Measurements from ENCODE around the gene WWTR1.

Gene WWTR1

GRCh38 chr3:149476225-149476624, 181.6 kb downstream of the WWTR1 start:
- Histone ChIP-seq H3K9me3 (ENCODE audit: low read length) (no peaks in the 10 kb centered on the region), H3K9me2 (ENCODE audit: low read depth, low read length) (no peaks in the 10 kb centered on the region), H3K9ac (ENCODE audit: low read length) (no peak overlapping the region), H3K79me2 (ENCODE audit: insufficient read depth, low read length) (no peaks in the 10 kb centered on the region), H3K27me3 (ENCODE audit: insufficient read depth, low read length) (no peaks in the 10 kb centered on the region), H3K36me3 (ENCODE audit: insufficient read depth, low read length) (no peaks in the 10 kb centered on the region), H3F3A (ENCODE audit: insufficient read depth, low read length) (no peaks in the 10 kb centered on the region), H3K4me1 (ENCODE audit: insufficient read depth, low read length, severe bottlenecking) (no peaks in the 10 kb centered on the region), H2AFZ (ENCODE audit: low read length) (no peak overlapping the region), H4K20me1 (ENCODE audit: insufficient read depth, low read length) (no peaks in the 10 kb centered on the region), H3K27ac (ENCODE audit: low read depth, low read length, poor library complexity, severe bottlenecking) (no peak overlapping the region), H3K4me2 (ENCODE audit: low read length) (no peak overlapping the region), H3K4me3 (ENCODE audit: low read depth, low read length, poor library complexity, severe bottlenecking) (no peak overlapping the region)
- TF ChIP-seq EZH2 (IDR thresholded peaks at IDR 0.05; ENCODE audit: borderline replicate concordance, low read length) (no peak), CTCF (IDR thresholded peaks at IDR 0.05; ENCODE audit: low read length) (no peak)

GRCh38 chr3:149475451-149476060, 182.3 kb downstream of the WWTR1 start:
- Histone ChIP-seq H3K4me2 (ENCODE audit: low read length) (no peak overlapping the region), H3K9ac (ENCODE audit: low read length) (no peak overlapping the region), H3K4me1 (ENCODE audit: insufficient read depth, low read length, severe bottlenecking) (no peaks in the 10 kb centered on the region), H3K36me3 (ENCODE audit: insufficient read depth, low read length) (no peaks in the 10 kb centered on the region), H3K9me2 (ENCODE audit: low read depth, low read length) (no peaks in the 10 kb centered on the region), H3K9me3 (ENCODE audit: low read length) (no peaks in the 10 kb centered on the region), H4K20me1 (ENCODE audit: insufficient read depth, low read length) (no peaks in the 10 kb centered on the region), H3K27ac (ENCODE audit: low read depth, low read length, poor library complexity, severe bottlenecking) (no peak overlapping the region), H3K27me3 (ENCODE audit: insufficient read depth, low read length) (no peaks in the 10 kb centered on the region), H3F3A (ENCODE audit: insufficient read depth, low read length) (no peaks in the 10 kb centered on the region), H3K4me3 (ENCODE audit: low read depth, low read length, poor library complexity, severe bottlenecking) (no peak overlapping the region), H2AFZ (ENCODE audit: low read length) (no peak overlapping the region), H3K79me2 (ENCODE audit: insufficient read depth, low read length) (no peaks in the 10 kb centered on the region)
- TF ChIP-seq EZH2 (IDR thresholded peaks at IDR 0.05; ENCODE audit: borderline replicate concordance, low read length) (no peak), CTCF (IDR thresholded peaks at IDR 0.05; ENCODE audit: low read length) (no peak)

DNA sequence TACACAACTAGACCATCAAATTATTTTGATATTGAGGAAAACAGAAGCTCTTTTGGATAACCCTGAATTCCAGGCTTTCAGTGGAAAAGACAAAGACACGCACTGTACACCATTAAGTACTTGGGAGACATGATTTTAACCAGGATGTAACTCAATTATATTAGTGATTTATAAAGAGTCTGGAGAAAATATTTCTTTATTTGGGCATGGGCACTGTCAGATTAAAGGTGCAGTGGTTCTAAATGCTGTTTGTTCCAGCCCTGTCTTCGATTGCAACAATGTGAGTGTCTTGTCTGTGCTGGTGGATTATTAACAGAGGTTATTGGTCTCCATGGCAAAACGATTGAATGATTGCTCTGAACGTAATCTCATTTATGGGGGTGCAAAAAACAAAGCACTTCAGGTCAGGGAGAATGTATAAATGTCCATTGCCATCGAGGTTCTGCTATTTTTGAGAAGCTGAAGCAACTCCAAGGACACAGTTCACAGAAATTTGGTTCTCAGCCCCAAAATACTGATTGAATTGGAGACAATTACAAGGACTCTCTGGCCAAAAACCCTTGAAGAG, 183.5 kb downstream of the WWTR1 start, which contains the start of gene TM4SF4:
TSS of gene TM4SF4 (plus strand) at position 448 of the 568 bp plus-strand sequence. CDS start 181 bp downstream, outside the sequence.
- no peak for TF ChIP-seq CTCF (IDR thresholded peaks at IDR 0.05; ENCODE audit: low read length)
- Histone ChIP-seq H3K36me3 (ENCODE audit: insufficient read depth, low read length) (no peaks in the 10 kb centered on the region), H3K27me3 (ENCODE audit: insufficient read depth, low read length) (no peaks in the 10 kb centered on the region), H3K9me3 (ENCODE audit: low read length) (no peaks in the 10 kb centered on the region), H3K79me2 (ENCODE audit: insufficient read depth, low read length) (no peaks in the 10 kb centered on the region), H4K20me1 (ENCODE audit: insufficient read depth, low read length) (no peaks in the 10 kb centered on the region), H3K27ac (ENCODE audit: low read depth, low read length, poor library complexity, severe bottlenecking) (no peak within 1 kb of the TSS), H3K9me2 (ENCODE audit: low read depth, low read length) (no peaks in the 10 kb centered on the region), H3K4me2 (ENCODE audit: low read length) (no peak within 1 kb of the TSS), H3K4me1 (ENCODE audit: insufficient read depth, low read length, severe bottlenecking) (no peaks in the 10 kb centered on the region), H3K9ac (ENCODE audit: low read length) (no peak within 1 kb of the TSS), H2AFZ (ENCODE audit: low read length) (no peak within 1 kb of the TSS), H3K4me3 (ENCODE audit: low read depth, low read length, poor library complexity, severe bottlenecking) (no peak within 1 kb of the TSS), H3F3A (ENCODE audit: insufficient read depth, low read length) (no peaks in the 10 kb centered on the region)

Data from OCI-LY1 (cell line).